GM18505 (cell line): ENCODE results near the gene ADCYAP1R1.

Source experiments
- ATAC-seq: cut with Tn5 transposase; IDR thresholded peaks from one replicate; pipeline ENCODE4 v1.9.1; 2021; ENCODE audit not compliant: unreplicated experiment
- POLR2A ChIP-seq: IDR thresholded peaks from 4 replicates; pipeline ENCODE4 v1.6.1; 2011; ENCODE audit warnings: borderline replicate concordance; ENCODE audit not compliant: insufficient read depth, insufficient read length; ENCODE audit errors: extremely low read depth

Gene ADCYAP1R1

GRCh38 chr7:31068006-31068675 is 16.0 kb downstream of the ADCYAP1R1 start:
- TF ChIP-seq POLR2A, result no peak
- no peak for ATAC-seq

- no peak for ATAC-seq
- TF ChIP-seq POLR2A, result no peak
These were observed 17.9 kb downstream of the ADCYAP1R1 start for GRCh38 chr7:31069860-31070555.

- TF ChIP-seq POLR2A, result no peak
- no peak for ATAC-seq
These were observed 19.0 kb downstream of the ADCYAP1R1 start for GRCh38 chr7:31070991-31071644.

- no peak for TF ChIP-seq POLR2A
- ATAC-seq, result no peak
These were observed 19.5 kb downstream of the ADCYAP1R1 start for GRCh38 chr7:31071645-31072029.

GRCh38 chr7:31073326-31074119 is 21.4 kb downstream of the ADCYAP1R1 start:
- ATAC-seq, result no peak

GRCh38 chr7:31074120-31074383 is 21.9 kb downstream of the ADCYAP1R1 start:
- TF ChIP-seq POLR2A, result no peak
- ATAC-seq, result no peak

More at GRCh38 chr7:31073326-31074119, 21.4 kb downstream of the ADCYAP1R1 start:
- no peak for TF ChIP-seq POLR2A

- TF ChIP-seq POLR2A, result no peak
These were observed 22.4 kb downstream of the ADCYAP1R1 start for GRCh38 chr7:31074403-31075085.

GRCh38 chr7:31075086-31075405 is 22.9 kb downstream of the ADCYAP1R1 start:
- no peak for ATAC-seq

More at GRCh38 chr7:31074403-31075085, 22.4 kb downstream of the ADCYAP1R1 start:
- ATAC-seq, result no peak

GRCh38 chr7:31076051-31076450 is 23.9 kb downstream of the ADCYAP1R1 start:
- TF ChIP-seq POLR2A, result no peak
- no peak for ATAC-seq

More at GRCh38 chr7:31075086-31075405, 22.9 kb downstream of the ADCYAP1R1 start:
- TF ChIP-seq POLR2A, result no peak

GRCh38 chr7:31076641-31077310 is 24.7 kb downstream of the ADCYAP1R1 start:
- no peak for TF ChIP-seq POLR2A
- ATAC-seq, result no peak

GRCh38 chr7:31077484-31078362 is 25.6 kb downstream of the ADCYAP1R1 start:
- no peak for TF ChIP-seq POLR2A
- no peak for ATAC-seq
